ENCODE measurements around the gene DHX16. TPM values are rescaled to one million over a fixed set of nuclear protein-coding genes. Genes with fewer than 3 reads are reported as not detected.

The DHX16 gene
- total and polyA plus RNA-seq, 9 of the 15 experiments (the other 6 are each of a cell fraction or from before 2014, with no cell fraction given), result 14.6 to 66.1 (median 47.5) TPM

DNA sequence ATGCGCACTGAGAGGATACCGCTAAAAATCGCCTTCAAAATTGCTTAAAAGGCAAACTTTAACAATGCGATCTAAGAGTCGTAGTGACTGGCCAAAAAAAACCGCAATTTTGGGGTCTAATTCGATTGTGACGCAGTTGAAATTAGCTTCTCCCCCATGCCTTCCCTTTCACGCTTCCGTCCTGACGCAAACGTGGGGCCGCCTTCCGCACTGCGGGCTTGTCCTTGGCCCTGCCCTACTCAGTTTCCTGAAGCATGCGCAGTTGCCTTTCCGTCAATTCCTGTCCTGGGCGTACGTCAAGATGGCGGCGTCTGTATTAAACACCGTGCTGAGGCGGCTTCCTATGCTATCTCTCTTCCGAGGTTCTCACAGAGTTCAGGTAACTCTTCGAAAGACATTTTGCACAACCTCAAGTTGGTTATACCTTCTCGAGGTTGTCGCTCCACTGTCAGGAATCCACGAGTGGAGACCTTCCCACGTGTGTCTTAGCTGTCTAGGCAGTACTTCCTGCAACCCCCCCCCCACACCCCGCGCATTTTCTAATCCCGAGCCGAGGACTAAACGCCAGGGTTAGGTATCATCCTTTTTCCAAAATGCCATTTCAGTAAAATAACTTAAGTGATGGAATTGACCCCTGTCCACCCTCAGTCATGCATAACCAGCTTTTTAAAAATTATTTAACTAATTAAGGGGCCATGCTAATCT lies 55.1 kb downstream of the DHX16 start, which contains the start of gene MRPS18B (continued):
- TF ChIP-seq, protein P1, sequence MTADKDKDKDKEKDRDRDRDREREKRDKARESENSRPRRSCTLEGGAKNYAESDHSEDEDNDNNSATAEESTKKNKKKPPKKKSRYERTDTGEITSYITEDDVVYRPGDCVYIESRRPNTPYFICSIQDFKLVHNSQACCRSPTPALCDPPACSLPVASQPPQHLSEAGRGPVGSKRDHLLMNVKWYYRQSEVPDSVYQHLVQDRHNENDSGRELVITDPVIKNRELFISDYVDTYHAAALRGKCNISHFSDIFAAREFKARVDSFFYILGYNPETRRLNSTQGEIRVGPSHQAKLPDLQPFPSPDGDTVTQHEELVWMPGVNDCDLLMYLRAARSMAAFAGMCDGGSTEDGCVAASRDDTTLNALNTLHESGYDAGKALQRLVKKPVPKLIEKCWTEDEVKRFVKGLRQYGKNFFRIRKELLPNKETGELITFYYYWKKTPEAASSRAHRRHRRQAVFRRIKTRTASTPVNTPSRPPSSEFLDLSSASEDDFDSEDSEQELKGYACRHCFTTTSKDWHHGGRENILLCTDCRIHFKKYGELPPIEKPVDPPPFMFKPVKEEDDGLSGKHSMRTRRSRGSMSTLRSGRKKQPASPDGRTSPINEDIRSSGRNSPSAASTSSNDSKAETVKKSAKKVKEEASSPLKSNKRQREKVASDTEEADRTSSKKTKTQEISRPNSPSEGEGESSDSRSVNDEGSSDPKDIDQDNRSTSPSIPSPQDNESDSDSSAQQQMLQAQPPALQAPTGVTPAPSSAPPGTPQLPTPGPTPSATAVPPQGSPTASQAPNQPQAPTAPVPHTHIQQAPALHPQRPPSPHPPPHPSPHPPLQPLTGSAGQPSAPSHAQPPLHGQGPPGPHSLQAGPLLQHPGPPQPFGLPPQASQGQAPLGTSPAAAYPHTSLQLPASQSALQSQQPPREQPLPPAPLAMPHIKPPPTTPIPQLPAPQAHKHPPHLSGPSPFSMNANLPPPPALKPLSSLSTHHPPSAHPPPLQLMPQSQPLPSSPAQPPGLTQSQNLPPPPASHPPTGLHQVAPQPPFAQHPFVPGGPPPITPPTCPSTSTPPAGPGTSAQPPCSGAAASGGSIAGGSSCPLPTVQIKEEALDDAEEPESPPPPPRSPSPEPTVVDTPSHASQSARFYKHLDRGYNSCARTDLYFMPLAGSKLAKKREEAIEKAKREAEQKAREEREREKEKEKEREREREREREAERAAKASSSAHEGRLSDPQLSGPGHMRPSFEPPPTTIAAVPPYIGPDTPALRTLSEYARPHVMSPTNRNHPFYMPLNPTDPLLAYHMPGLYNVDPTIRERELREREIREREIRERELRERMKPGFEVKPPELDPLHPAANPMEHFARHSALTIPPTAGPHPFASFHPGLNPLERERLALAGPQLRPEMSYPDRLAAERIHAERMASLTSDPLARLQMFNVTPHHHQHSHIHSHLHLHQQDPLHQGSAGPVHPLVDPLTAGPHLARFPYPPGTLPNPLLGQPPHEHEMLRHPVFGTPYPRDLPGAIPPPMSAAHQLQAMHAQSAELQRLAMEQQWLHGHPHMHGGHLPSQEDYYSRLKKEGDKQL (CRISPR knock-in tag; IDR thresholded peaks at IDR 0.05; ENCODE audit: borderline replicate concordance), result no peak
- TF ChIP-seq, protein P2, sequence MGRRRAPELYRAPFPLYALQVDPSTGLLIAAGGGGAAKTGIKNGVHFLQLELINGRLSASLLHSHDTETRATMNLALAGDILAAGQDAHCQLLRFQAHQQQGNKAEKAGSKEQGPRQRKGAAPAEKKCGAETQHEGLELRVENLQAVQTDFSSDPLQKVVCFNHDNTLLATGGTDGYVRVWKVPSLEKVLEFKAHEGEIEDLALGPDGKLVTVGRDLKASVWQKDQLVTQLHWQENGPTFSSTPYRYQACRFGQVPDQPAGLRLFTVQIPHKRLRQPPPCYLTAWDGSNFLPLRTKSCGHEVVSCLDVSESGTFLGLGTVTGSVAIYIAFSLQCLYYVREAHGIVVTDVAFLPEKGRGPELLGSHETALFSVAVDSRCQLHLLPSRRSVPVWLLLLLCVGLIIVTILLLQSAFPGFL (CRISPR knock-in tag; IDR thresholded peaks at IDR 0.05), result no peak
- TF ChIP-seq, protein P3, sequence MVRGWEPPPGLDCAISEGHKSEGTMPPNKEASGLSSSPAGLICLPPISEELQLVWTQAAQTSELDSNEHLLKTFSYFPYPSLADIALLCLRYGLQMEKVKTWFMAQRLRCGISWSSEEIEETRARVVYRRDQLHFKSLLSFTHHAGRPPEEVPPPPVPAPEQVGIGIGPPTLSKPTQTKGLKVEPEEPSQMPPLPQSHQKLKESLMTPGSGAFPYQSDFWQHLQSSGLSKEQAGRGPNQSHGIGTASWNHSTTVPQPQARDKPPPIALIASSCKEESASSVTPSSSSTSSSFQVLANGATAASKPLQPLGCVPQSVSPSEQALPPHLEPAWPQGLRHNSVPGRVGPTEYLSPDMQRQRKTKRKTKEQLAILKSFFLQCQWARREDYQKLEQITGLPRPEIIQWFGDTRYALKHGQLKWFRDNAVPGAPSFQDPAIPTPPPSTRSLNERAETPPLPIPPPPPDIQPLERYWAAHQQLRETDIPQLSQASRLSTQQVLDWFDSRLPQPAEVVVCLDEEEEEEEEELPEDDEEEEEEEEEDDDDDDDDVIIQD (CRISPR knock-in tag; IDR thresholded peaks at IDR 0.05), result 0 out of 2 replicates have a peak, but pooled peaks have one; percentile 15
- 0 out of 2 replicates have a peak, but pooled peaks have one; percentile 32 for TF ChIP-seq ZFP1 (CRISPR knock-in tag; IDR thresholded peaks at IDR 0.05)
- TF ChIP-seq RBM25 (IDR thresholded peaks at IDR 0.05; ENCODE audit: low read depth, low read length, severe bottlenecking), result no peak
- peak; percentile 73 for TF ChIP-seq ZNF583 (CRISPR knock-in tag; IDR thresholded peaks at IDR 0.05)
- peak; percentile 79 for TF ChIP-seq CEBPB (tag; IDR thresholded peaks at IDR 0.05)
- TF ChIP-seq, protein P4, sequence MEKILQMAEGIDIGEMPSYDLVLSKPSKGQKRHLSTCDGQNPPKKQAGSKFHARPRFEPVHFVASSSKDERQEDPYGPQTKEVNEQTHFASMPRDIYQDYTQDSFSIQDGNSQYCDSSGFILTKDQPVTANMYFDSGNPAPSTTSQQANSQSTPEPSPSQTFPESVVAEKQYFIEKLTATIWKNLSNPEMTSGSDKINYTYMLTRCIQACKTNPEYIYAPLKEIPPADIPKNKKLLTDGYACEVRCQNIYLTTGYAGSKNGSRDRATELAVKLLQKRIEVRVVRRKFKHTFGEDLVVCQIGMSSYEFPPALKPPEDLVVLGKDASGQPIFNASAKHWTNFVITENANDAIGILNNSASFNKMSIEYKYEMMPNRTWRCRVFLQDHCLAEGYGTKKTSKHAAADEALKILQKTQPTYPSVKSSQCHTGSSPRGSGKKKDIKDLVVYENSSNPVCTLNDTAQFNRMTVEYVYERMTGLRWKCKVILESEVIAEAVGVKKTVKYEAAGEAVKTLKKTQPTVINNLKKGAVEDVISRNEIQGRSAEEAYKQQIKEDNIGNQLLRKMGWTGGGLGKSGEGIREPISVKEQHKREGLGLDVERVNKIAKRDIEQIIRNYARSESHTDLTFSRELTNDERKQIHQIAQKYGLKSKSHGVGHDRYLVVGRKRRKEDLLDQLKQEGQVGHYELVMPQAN (IDR thresholded peaks at IDR 0.05; ENCODE audit: borderline replicate concordance), result peak; percentile 100
- no peak; the same call in none of the 2 replicates for TF ChIP-seq POLR2A (conservative IDR thresholded peaks at IDR 0.05)
- no peak for TF ChIP-seq PHF21A (IDR thresholded peaks at IDR 0.05; ENCODE audit: borderline replicate concordance, low read depth)
- no peak for TF ChIP-seq MTA1 (IDR thresholded peaks at IDR 0.05; ENCODE audit: borderline replicate concordance)
- peak; percentile 36; the same call in 1 of the 2 replicates for TF ChIP-seq KLF13 (tag; IDR thresholded peaks at IDR 0.05; ENCODE audit: borderline replicate concordance, low read depth)
- TF ChIP-seq NBN (IDR thresholded peaks at IDR 0.05; ENCODE audit: low read depth), result peak; percentile 77
- TF ChIP-seq RCOR1 (IDR thresholded peaks at IDR 0.05; ENCODE audit: borderline replicate concordance in 1 of 2, low read depth in 2 of 2, low read length in 2 of 2), result peak in 1 of 2 experiments; percentile 48; a peak in 1 of 4 replicates
- TF ChIP-seq BRD4 (IDR thresholded peaks at IDR 0.05), result peak; percentile 7; the same call in 1 of the 2 replicates
- no peak for TF ChIP-seq RBM22 (IDR thresholded peaks at IDR 0.05; ENCODE audit: low read depth, low read length, poor library complexity, severe bottlenecking)
- TF ChIP-seq CBX8 (IDR thresholded peaks at IDR 0.05; ENCODE audit: borderline replicate concordance, extremely low read depth, low read depth, low read length, poor library complexity, severe bottlenecking), result no peak

All from K562 (cell line).